GM21619 (cell line): ENCODE results near the gene ENKUR.
"Not testable (repeated sequence)": the region's sequence is repeated elsewhere in the genome, so short reads cannot be mapped to it uniquely, and the experiment has no call there.

Source experiments
- ATAC-seq: cut with Tn5 transposase; IDR thresholded peaks from one replicate; pipeline ENCODE4 v1.9.1; 2021; ENCODE audit not compliant: unreplicated experiment

The ENKUR gene

DNA sequence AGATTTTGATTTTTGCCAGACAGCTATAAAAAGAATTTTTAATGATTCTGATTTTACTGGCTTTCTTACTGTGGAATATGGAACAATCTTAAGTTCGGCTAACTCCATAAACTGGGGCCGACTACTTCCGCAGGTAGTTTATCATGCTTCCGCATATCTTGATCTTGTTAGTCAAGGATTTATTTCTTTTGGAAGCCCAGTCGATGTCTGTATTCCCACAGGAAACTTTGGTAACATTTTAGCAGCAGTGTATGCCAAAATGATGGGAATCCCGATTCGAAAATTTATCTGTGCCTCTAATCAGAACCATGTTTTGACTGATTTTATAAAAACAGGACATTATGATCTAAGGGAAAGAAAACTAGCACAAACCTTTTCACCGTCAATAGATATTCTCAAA lies 8.6 kb upstream of the ENKUR start:
- ATAC-seq = no peak

DNA sequence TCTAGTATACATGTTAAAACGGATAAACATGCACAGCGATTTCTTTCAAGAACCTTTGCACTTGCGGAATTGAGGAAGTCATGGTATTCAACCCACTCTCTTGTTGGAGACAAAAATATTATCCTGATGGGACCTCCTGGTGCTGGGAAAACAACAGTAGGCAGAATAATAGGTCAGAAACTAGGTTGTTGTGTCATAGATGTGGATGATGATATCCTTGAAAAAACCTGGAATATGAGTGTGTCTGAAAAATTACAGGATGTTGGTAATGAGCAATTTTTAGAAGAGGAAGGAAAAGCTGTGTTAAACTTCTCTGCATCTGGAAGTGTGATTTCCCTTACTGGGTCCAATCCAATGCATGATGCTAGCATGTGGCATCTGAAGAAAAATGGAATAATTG lies 7.3 kb upstream of the ENKUR start:
- no peak for ATAC-seq

DNA sequence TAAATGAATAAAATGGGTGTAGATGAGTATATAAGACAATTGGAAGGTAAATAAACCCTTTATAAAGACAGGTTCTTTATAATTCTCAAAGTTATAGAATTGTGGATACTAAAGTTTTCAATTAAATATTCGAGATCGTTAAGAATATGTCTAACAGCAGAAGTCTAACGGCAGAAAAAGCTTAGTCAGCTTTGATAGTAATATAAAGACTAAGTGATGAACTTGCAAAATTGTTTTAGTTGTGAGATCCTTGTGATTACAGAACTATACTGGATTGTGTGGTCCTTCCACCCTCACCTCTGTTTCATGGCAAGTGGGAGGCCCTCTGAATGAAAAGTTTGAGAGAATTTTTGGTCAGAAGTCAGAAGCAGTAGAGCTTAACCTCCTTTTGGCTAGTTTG lies 2.7 kb upstream of the ENKUR start:
- ATAC-seq = no peak

DNA sequence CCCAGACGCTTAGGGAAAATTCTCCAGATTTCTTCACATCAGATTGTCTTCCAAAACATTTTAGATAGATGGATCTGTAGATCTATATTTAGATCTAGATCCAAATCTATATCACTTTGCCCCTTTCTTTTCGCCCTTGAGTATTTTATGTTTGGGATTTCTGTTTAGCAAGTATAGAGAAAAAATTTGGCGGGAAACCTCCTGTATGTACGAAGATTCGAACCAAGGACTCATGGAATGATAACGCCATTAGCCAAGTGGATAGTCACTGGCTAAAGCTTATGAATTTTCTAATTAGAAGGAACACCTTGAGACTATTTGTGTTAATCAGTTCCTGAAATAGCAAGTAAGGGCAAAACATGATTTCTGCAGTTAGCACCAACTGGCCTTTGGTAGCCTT lies 1.7 kb upstream of the ENKUR start:
- no peak for ATAC-seq

DNA sequence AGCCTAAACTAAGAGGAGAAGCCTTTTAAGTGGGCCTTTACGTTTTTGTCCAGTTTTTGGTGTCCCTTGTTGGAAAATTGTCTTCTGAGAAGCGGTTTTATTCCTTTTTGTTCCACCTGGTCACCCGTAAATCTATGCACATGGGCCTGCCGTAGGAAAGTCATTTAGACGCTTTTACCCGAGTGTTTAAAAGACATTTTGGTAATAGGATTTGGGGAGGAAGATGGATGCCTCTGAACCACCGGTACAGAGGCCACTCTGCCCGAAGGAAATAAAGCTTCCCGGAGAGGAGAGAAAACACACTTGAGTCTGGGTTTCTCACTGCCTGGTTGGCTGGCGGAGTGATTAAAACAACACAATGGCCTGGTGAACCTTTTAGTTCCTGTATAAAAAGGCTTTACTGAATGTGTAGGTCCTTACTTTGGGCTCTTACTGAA lies 1.2 kb upstream of the ENKUR start:
- ATAC-seq = peak; percentile 2

DNA sequence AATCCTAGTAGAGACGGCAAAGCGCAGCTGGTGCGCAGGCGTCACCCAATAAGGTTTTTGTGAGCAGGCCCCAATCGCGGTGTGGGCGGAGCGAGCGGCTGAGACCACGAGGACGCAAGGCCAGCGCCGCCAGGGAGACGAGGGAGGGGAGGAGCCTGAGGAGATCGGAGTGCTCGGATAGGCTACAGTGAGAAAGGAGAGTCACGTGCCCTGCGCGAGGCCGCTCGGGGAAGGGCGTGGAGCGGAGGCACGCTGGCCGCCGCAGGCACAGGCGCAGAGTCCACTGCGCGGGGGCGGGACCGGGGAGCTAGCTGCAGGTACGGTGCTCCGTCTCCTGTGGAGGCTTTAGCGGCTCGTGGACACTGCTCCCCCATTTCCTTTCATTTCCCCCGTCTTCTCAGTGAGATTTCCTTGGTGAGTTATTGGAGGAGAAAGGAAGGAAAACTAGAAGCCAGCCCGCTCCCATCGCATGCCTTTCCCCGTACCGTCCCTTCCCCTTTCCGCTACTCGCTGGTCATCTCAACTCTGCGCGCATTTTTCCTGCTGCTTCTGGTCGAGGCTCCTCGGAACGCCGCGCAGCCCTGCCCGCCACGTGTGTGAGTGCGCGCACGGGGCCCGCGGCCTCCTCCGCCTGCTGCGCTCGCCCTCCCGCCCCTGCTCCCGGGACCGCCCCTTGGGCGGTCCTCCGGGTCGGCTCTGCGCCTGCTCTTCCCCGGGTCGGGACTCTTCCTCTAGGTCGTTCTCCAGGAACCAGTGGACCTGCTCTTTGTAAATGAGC lies 607 bp upstream of the ENKUR start, which contains the start of gene THNSL1:
Gene THNSL1 (plus strand): TSS at position 237 of the 778 bp plus-strand sequence. CDS start 6,612 bp downstream, outside the sequence.
- peak; percentile 98 for ATAC-seq

DNA sequence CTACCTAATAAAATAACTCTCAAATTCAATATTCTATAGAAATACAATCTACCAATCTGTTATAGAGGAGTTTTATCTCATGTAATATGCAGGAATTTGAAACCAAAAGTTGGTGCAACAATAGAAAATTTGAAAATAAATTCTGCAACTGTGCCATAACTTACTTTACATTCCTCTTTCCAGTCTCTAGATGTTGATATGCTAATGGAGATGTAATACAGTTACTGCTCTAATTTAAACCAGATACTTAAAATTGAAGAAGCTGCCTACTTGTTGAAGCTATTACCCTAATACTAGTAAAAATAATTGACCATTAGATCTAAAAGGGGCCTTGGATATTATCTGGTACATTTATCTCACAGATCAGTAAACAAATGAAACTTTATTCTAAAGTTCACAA lies 1.4 kb downstream of the ENKUR start:
- no peak for ATAC-seq

DNA sequence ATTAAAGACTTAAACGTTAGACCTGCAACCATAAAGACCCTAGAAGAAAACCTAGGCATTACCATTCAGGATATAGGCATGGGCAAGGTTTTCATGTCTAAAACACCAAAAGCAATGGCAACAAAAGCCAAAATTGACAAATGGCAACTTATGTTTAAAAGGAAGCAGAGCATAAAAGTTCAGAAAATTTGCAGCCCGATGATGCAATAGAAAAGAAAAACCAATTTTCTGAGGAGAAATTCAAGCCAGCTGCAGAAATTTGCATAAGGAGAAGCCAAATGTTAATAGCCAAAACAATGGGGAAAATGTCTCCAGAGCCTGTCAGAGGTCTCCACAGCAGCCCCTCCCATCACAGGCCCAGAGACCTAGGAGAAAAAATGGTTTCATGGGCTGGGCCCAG lies 4.4 kb downstream of the ENKUR start:
- ATAC-seq = not testable (repeated sequence)

DNA sequence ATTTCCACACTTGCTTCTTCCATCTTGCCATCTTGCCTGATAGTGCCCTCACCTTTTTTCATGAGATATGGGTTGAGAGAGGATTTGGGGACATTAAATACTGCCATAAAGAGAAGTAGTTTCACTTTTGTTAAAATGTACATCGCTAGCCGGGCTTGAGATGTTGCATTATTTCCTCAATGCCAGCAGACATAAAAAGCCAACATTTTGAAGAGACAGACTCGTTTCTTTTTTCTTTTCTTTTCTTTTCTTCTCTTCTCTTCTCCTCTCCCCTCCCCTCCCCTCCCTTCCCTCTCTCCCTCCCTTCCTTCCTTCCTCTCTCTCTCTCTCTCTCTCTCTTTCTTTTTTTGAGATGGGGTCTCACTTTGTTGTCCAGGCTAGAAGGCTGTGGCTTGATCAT lies 17.9 kb downstream of the ENKUR start:
- ATAC-seq = no peak

DNA sequence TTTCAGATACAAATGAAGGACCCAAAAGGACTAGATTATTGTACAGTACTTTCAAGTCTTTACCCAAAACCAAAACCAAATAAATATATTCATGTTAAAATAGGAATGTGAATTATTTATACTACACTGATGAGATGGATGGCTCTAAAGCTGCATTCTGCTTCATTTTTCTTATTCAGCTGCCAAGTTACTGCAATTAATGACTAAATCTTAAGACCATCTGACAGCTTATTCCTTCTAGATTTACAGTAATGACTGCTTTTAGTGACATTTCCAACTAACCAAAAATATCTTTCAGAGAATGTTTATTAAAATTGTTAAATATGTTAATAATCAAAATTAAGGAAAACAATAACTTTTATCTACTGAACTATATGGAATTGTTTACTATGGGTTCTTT lies 20.9 kb downstream of the ENKUR start:
- ATAC-seq = no peak

DNA sequence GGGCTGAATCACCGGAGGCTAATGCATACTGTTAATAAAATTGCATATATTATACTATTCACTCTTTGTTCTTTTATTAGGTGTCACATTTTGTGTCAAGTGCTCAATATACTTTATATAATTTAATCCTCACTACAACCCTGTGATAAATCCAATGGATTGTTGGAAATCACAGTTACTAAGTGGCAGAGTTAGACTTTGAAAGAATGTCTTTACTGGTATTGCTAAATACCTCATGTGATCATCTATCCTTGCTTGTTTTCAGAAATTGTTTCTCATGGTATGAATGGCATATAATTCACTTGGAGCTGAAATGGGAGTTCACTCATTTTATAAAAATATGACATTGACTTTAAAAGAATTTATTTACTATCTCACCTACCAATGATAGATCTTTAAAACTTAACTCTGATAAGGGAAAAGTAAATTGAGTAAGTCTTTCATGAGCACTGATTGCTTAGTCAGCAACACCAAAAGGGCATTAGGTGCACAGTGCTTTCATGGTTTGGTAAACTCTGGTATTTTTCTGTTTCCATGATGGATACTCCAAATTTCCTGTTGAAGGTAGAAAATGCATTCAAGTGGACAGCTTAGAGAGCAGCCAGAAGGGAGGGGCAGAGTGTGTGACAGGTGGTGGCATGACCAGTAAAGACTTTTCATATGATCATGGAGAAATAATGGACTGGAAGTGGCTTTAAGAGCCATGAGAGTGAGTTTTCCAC lies 22.6 kb downstream of the ENKUR start:
- no peak for ATAC-seq

DNA sequence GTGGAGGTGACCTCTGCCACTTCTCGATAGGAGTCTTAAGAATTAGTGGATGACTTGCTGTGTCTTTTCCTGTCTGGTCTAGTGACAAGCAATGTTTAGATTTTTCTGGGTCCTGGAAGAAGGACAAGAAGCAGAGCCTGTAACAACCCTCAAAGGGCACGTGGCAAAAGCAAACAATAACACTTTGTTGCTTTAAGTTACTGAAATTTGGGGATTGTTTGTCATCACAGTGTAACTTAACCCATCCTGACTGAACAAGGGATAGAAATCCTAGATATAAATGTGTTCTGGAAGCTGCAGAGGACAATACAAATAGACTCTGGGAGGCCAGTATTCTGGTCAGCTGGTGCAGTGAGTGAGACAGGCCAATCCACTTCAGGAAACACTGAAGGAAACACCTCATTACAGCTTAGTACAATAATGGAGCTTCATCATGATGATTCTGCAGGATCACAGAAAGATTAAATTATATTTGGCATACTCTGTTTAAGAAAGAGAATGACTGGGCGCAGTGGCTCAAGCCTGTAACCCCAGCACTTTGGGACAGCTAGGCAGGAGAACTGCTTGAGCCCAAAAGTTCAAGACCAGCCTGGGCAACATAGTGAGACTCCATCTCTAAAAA lies 23.3 kb downstream of the ENKUR start:
- no peak for ATAC-seq

DNA sequence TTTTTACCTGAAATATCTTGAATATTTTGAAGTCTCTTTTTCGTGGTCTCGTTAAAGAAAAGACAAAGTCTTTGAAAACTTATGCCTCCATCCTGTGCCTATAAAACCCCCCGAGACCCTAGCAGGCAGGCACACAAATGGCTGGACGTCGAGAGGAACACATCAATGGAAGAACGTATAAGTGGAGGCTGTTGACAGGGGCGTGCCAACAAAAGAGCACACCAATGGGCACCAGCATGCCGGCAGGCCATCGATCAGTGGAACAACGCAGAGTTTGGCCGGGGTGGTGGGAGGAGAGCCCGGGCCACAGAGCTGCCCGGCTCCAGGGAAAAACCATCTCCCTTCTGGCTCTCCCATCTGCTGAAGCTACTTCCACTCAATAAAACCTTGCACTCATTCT lies 24.7 kb downstream of the ENKUR start:
- ATAC-seq = no peak

DNA sequence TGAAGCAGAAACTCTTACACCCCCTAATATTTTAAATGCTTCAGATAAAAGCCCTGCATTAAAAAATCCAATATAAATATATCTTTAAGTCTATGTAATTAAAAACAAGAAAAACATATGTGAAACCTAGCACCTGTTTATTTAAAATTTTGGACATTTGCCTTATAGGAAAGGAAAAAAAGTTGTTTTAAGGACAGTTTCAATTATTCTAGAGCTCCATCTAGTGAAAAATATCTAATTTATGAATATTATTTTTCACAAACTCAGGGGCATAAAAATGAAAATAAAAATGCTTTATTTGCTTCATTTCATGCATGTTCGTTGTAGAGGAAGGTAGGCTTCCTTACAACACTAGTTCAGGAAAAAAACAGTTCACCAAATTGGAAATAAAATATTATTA lies 26.1 kb downstream of the ENKUR start:
- ATAC-seq = no peak

DNA sequence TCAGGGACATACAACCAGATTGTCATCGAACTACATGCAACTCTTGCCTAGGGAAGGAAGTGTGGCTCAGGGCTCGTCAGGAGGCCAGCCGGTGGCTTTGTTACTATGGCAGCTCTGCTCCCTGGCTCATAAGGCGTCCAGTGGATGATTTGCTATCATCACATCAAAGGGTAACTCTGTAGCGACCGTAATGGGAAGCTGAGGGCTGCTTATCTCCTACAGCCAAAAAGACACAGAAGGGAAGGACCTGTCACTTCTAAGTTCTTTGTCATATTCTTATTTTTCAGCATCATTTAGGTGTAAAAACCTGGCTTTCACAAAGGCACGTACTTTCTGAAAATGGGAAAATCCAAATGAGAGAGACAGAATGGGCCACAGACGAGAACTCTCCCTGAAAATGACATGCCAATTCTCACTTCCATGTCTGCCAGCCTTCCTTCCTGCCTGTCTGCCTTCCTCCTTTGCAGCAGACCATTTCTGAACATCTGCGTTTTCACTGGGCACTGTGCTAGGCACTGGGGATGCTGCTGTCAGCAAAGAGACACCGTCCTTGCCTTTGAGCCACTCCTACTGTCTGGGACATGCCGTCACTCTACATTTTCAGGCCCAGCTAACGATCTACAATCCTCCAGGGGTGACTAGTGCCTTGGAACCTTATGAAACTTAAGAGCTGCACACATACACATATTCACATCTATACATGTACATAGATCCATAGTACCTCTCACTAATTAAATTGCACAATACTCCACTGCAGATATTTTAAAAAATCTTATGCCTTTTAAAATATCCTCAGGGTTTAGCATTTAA lies 26.9 kb downstream of the ENKUR start:
- ATAC-seq = no peak

DNA sequence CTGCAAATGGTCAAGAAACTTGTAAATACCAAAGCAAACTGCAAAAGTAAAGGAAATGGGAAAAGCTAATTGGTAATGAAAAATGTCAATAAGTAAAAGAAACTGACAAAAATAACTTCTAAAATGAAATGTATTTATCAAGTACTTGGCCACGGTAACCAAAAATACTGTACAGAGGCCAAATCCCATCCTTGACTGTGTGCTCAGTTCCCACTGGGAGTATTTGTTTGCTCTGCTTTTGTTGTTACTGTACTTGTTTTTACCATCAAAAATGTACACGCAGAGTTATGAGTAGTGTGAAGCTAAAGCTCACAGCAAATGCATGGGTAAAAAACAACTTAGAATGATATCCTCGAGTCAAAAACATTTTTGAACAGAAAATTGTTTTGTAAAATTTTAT lies 31.1 kb downstream of the ENKUR start:
- ATAC-seq = no peak

DNA sequence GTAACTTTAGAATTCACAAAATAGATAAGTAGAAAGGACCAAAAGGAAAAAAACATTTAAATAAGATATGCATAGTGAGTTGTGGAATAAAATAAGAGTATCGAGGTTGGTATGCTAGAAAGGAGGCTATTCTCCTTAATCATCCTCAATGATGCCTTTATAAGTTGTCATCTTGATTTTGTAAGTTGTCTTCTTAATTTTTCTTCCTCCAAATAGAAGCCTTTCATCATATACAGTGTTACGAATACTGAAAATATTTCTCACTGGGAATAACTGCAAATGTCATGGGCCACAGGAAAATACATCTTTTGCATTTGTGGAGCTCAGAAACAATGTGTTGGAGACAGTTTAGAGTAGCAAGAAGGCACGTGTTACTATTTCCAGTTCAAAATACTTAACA lies 32.0 kb downstream of the ENKUR start:
- no peak for ATAC-seq

DNA sequence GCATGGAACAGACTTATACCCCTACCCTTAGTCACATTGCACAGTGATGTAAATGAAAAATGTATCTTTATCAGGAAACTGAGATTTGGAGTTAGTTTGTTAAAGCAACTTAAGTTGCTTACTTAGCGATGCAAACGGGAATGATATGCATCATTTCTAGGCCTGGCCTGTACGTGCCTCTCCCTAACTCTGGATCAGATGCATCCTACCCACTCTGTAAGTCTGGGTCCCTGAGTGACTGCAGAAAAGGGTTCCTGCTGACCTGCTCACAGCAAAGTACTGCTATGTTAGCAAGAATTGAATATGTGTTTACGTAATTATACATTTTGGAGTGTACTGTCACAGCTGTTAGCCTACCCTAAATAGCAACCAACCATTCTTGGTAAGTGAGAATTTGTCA lies 32.8 kb downstream of the ENKUR start:
- no peak for ATAC-seq

DNA sequence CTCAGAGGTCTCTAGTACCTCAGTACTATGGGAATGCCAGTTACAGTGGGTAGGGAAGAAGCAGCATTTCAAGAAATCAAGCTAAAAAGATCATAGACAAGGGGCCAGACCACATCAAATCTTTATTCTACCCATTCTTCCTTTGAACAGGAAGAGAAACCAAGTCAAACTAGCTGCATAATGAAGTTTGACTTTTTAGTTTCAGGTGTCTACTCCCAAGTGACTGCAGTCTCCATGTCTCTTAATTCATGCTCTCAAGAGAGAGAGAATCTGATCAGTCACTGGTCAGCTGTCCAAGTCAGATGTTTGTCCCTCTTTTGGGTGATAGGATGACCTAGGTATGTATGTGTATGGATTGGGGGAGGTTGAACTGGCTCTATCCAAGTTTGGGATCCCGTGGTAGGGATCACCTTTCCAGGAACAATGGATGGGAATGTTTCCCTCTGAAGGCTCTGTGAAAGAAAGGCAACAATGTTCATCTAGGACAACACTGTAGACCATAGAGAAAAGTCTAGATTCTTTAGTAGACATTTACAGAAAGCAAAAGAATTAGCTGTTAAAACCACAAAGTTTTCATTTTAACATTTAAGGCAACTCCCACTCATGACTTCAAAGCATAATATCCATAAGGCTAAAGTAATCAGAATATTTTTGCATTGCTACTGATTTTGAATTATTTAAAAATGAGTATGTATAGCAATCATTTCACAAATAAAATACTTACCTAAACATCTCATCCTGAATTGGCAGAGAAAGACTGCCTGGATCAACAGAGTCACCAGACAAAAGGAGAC lies 33.4 kb downstream of the ENKUR start:
- ATAC-seq = peak; percentile 80

DNA sequence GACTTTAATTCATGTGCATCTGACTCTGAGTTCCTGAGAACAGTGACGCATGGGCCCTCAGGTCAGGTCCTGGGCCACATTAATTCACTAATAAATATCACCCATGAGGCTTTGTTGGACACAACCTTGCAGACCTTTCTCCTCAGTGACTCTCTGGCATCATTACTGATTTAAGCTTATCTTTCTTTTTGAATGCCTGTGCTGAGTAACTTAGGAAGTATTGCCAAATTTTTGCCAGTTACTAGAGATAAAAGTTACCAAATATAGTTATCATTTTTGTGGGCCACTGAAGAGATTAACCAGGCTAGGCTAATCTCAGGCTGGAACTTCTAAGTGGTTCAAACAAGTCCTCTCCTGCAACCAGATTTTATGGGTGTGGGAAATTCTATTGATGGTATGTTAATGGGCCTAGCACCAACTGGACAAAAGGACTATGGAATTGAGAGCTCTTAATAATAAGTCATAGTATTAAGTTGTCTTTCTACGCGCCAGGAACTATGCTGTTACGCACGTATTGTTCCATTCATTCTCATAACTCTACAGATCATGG lies 34.7 kb downstream of the ENKUR start:
- no peak for ATAC-seq
